ENCODE data around the gene SLC6A3.

Gene SLC6A3

GRCh38 chr5:1351156-1351555, 94.1 kb downstream of the SLC6A3 start:
- H3K4me3 ChIP-seq (replicated peaks; ENCODE audit: insufficient read depth, low read length): no peak overlapping the region
- H3K27me3 ChIP-seq (ENCODE audit: insufficient read depth, poor library complexity, severe bottlenecking): peaks cover 3% of the 10 kb centered on the region
- DNase-seq (ENCODE audit: low read depth in 1 of 2, low spot score in 1 of 2): no peak
- TF ChIP-seq, protein P1, sequence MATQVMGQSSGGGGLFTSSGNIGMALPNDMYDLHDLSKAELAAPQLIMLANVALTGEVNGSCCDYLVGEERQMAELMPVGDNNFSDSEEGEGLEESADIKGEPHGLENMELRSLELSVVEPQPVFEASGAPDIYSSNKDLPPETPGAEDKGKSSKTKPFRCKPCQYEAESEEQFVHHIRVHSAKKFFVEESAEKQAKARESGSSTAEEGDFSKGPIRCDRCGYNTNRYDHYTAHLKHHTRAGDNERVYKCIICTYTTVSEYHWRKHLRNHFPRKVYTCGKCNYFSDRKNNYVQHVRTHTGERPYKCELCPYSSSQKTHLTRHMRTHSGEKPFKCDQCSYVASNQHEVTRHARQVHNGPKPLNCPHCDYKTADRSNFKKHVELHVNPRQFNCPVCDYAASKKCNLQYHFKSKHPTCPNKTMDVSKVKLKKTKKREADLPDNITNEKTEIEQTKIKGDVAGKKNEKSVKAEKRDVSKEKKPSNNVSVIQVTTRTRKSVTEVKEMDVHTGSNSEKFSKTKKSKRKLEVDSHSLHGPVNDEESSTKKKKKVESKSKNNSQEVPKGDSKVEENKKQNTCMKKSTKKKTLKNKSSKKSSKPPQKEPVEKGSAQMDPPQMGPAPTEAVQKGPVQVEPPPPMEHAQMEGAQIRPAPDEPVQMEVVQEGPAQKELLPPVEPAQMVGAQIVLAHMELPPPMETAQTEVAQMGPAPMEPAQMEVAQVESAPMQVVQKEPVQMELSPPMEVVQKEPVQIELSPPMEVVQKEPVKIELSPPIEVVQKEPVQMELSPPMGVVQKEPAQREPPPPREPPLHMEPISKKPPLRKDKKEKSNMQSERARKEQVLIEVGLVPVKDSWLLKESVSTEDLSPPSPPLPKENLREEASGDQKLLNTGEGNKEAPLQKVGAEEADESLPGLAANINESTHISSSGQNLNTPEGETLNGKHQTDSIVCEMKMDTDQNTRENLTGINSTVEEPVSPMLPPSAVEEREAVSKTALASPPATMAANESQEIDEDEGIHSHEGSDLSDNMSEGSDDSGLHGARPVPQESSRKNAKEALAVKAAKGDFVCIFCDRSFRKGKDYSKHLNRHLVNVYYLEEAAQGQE (IDR thresholded peaks at IDR 0.05; ENCODE audit: insufficient replicate concordance, low read depth): no peak
- TF ChIP-seq GABPA (IDR thresholded peaks at IDR 0.05; ENCODE audit: low read depth) (no peak), SPI1 (IDR thresholded peaks at IDR 0.05; ENCODE audit: borderline replicate concordance, low read depth) (no peak), CTCF (IDR thresholded peaks at IDR 0.05; ENCODE audit: insufficient read depth, low read length) (no peak), POLR2AphosphoS5 (IDR thresholded peaks at IDR 0.05; ENCODE audit: low read depth) (no peak)
- H3K27ac ChIP-seq (replicated peaks): no peak overlapping the region

GRCh38 chr5:1349246-1349645, 96.0 kb downstream of the SLC6A3 start:
- Histone ChIP-seq H3K27me3 (ENCODE audit: insufficient read depth, poor library complexity, severe bottlenecking) (no peaks in the 10 kb centered on the region), H3K27ac (replicated peaks) (no peak overlapping the region), H3K4me3 (replicated peaks; ENCODE audit: insufficient read depth, low read length) (no peak overlapping the region)
- TF ChIP-seq, protein P1 (IDR thresholded peaks at IDR 0.05; ENCODE audit: insufficient replicate concordance, low read depth): no peak
- TF ChIP-seq SPI1 (IDR thresholded peaks at IDR 0.05; ENCODE audit: borderline replicate concordance, low read depth) (no peak), GABPA (IDR thresholded peaks at IDR 0.05; ENCODE audit: low read depth) (no peak), POLR2AphosphoS5 (IDR thresholded peaks at IDR 0.05; ENCODE audit: low read depth) (no peak), CTCF (IDR thresholded peaks at IDR 0.05; ENCODE audit: insufficient read depth, low read length) (no peak)
- DNase-seq (ENCODE audit: low read depth in 1 of 2, low spot score in 1 of 2): peak in 1 of 2 experiments; percentile 23

DNA sequence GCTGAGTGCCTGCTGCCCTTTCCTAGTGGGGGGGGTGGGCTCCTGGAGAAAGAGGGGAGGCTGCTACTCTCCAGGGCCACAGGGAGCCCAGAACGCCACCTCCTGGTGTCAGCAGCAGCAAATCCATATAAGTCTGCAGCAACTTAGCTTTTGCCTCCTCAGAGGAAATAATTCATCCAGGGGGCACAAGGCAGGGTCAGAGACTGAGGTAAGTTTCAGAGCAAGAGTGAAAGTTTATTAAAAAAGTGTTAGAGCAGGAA, 96.3 kb downstream of the SLC6A3 start:
- TF ChIP-seq, protein P1 (IDR thresholded peaks at IDR 0.05; ENCODE audit: insufficient replicate concordance, low read depth): no peak
- no peak for TF ChIP-seq GABPA (IDR thresholded peaks at IDR 0.05; ENCODE audit: low read depth)
- no peak for TF ChIP-seq POLR2AphosphoS5 (IDR thresholded peaks at IDR 0.05; ENCODE audit: low read depth)
- TF ChIP-seq CTCF (IDR thresholded peaks at IDR 0.05; ENCODE audit: insufficient read depth, low read length): no peak
- TF ChIP-seq SPI1 (IDR thresholded peaks at IDR 0.05; ENCODE audit: borderline replicate concordance, low read depth): no peak
- Histone ChIP-seq H3K27ac (replicated peaks) (no peak overlapping the region), H3K27me3 (ENCODE audit: insufficient read depth, poor library complexity, severe bottlenecking) (no peaks in the 10 kb centered on the region), H3K4me3 (replicated peaks; ENCODE audit: insufficient read depth, low read length) (no peak overlapping the region)
- DNase-seq (ENCODE audit: low read depth in 1 of 2, low spot score in 1 of 2): no peak
